Breast epithelium (tissue), 3 donors: ENCODE data around the gene ANKRD63.

ENCODE experiments used
- POLR2A ChIP-seq: fragments of 450-650 bp; IDR thresholded peaks from one replicate; pipeline ENCODE4 v1.6.1; 2016; ENCODE audit warnings: antibody characterized with exemption, mild to moderate bottlenecking, moderate library complexity
- TF ChIP-seq, protein P1 (sequence below), 3 donors: fragments of 450-650 bp; IDR thresholded peaks; one replicate each; pipeline ENCODE4 v1.5.1; 2016 to 2017; ENCODE audit warnings: antibody characterized with exemption in 3 of 3, mild to moderate bottlenecking in 3 of 3, moderate library complexity in 3 of 3

DNA sequence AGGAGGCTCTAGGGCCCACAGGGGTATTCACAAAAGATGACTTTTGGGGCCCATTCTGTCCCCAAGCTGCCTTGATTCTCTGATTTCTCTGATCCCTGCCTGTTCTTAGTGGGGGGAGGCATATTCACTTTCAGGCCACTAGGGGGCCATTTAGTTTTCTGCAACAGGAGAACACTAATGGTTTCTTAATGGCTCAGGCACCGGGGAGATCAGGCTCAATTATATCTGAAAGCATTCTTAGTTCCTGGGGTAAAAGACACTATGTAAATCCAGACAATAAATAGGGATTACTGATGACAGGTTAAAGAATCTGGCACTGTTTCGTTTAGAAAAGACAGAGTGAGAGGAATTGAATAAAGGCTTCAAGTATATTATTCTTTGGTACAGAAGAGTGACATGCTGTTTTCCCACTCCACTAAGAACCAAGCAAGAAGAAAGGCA, 38.1 kb upstream of the ANKRD63 start:
- TF ChIP-seq POLR2A: no peak
- TF ChIP-seq, protein P1, sequence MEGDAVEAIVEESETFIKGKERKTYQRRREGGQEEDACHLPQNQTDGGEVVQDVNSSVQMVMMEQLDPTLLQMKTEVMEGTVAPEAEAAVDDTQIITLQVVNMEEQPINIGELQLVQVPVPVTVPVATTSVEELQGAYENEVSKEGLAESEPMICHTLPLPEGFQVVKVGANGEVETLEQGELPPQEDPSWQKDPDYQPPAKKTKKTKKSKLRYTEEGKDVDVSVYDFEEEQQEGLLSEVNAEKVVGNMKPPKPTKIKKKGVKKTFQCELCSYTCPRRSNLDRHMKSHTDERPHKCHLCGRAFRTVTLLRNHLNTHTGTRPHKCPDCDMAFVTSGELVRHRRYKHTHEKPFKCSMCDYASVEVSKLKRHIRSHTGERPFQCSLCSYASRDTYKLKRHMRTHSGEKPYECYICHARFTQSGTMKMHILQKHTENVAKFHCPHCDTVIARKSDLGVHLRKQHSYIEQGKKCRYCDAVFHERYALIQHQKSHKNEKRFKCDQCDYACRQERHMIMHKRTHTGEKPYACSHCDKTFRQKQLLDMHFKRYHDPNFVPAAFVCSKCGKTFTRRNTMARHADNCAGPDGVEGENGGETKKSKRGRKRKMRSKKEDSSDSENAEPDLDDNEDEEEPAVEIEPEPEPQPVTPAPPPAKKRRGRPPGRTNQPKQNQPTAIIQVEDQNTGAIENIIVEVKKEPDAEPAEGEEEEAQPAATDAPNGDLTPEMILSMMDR (IDR thresholded peaks at IDR 0.05): peak; percentile 85 to 88 (median 85)
